ENCODE measurements around the gene PPP2R5C.

PPP2R5C gene

GRCh38 chr14:101945171-101945570, 183.7 kb downstream of the PPP2R5C start:
- no peak for TF ChIP-seq CTCF (IDR thresholded peaks at IDR 0.05; ENCODE audit: low read depth, low read length, poor library complexity, severe bottlenecking)
- no peak for TF ChIP-seq EZH2phosphoT487 (IDR thresholded peaks at IDR 0.05; ENCODE audit: borderline replicate concordance, low read length)
- H3F3A ChIP-seq (ENCODE audit: control insufficient read depth, insufficient read depth): 0 out of 2 replicates have a peak, but pooled peaks cover 2% of the 10 kb centered on the region
- H3K4me2 ChIP-seq (ENCODE audit: low read length): no peak overlapping the region
- peaks cover 3% of the 10 kb centered on the region for H3K36me3 ChIP-seq (ENCODE audit: control insufficient read depth, low read length)
- no peaks in the 10 kb centered on the region for H3K27me3 ChIP-seq (ENCODE audit: control insufficient read depth, low read length)
- peaks cover 20% of the 10 kb centered on the region for H3K79me2 ChIP-seq (ENCODE audit: control insufficient read depth, low read length)
- peaks cover 8% of the 10 kb centered on the region for H3K4me1 ChIP-seq (ENCODE audit: control insufficient read depth, low read length)
- H3K9me3 ChIP-seq (ENCODE audit: control insufficient read depth, insufficient read depth, low read length): no peaks in the 10 kb centered on the region
- no peak overlapping the region for H3K4me3 ChIP-seq (ENCODE audit: low read length)
- H4K20me1 ChIP-seq (ENCODE audit: control insufficient read depth, insufficient read depth, low read depth, low read length): no peaks in the 10 kb centered on the region
- H3K27ac ChIP-seq (ENCODE audit: low read depth, low read length): no peak overlapping the region
- no peaks in the 10 kb centered on the region for H3K9me2 ChIP-seq (replicated peaks; ENCODE audit: control insufficient read depth, low read length)

GRCh38 chr14:101947577-101947903, 186.0 kb downstream of the PPP2R5C start:
- Histone ChIP-seq H3K4me1 (ENCODE audit: control insufficient read depth, low read length) (peaks cover 8% of the 10 kb centered on the region), H4K20me1 (ENCODE audit: control insufficient read depth, insufficient read depth, low read depth, low read length) (no peaks in the 10 kb centered on the region), H3K4me3 (ENCODE audit: low read length) (peak overlapping the region; percentile 100), H3K9me2 (replicated peaks; ENCODE audit: control insufficient read depth, low read length) (no peaks in the 10 kb centered on the region), H3K4me2 (ENCODE audit: low read length) (peak overlapping the region; percentile 93), H3F3A (ENCODE audit: control insufficient read depth, insufficient read depth) (0 out of 2 replicates have a peak, but pooled peaks cover 2% of the 10 kb centered on the region), H3K27me3 (ENCODE audit: control insufficient read depth, low read length) (no peaks in the 10 kb centered on the region), H3K9me3 (ENCODE audit: control insufficient read depth, insufficient read depth, low read length) (no peaks in the 10 kb centered on the region), H3K36me3 (ENCODE audit: control insufficient read depth, low read length) (peaks cover 3% of the 10 kb centered on the region), H3K27ac (ENCODE audit: low read depth, low read length) (peak overlapping the region; percentile 73), H3K79me2 (ENCODE audit: control insufficient read depth, low read length) (peaks cover 21% of the 10 kb centered on the region)
- TF ChIP-seq CTCF (IDR thresholded peaks at IDR 0.05; ENCODE audit: low read depth, low read length, poor library complexity, severe bottlenecking) (no peak), EZH2phosphoT487 (IDR thresholded peaks at IDR 0.05; ENCODE audit: borderline replicate concordance, low read length) (no peak)

- Histone ChIP-seq H3K4me1 (ENCODE audit: control insufficient read depth, low read length) (peaks cover 8% of the 10 kb centered on the region), H3K27ac (ENCODE audit: low read depth, low read length) (peak overlapping the region; percentile 73), H4K20me1 (ENCODE audit: control insufficient read depth, insufficient read depth, low read depth, low read length) (no peaks in the 10 kb centered on the region), H3K4me3 (ENCODE audit: low read length) (peak overlapping the region; percentile 100), H3K4me2 (ENCODE audit: low read length) (peak overlapping the region; percentile 93), H3K79me2 (ENCODE audit: control insufficient read depth, low read length) (peaks cover 21% of the 10 kb centered on the region), H3K36me3 (ENCODE audit: control insufficient read depth, low read length) (peaks cover 3% of the 10 kb centered on the region), H3F3A (ENCODE audit: control insufficient read depth, insufficient read depth) (0 out of 2 replicates have a peak, but pooled peaks cover 2% of the 10 kb centered on the region), H3K9me3 (ENCODE audit: control insufficient read depth, insufficient read depth, low read length) (no peaks in the 10 kb centered on the region), H3K9me2 (replicated peaks; ENCODE audit: control insufficient read depth, low read length) (no peaks in the 10 kb centered on the region), H3K27me3 (ENCODE audit: control insufficient read depth, low read length) (no peaks in the 10 kb centered on the region)
- no peak for TF ChIP-seq EZH2phosphoT487 (IDR thresholded peaks at IDR 0.05; ENCODE audit: borderline replicate concordance, low read length)
- no peak for TF ChIP-seq CTCF (IDR thresholded peaks at IDR 0.05; ENCODE audit: low read depth, low read length, poor library complexity, severe bottlenecking)
These were observed 186.6 kb downstream of the PPP2R5C start for GRCh38 chr14:101947904-101948665.

All from DOHH2 (cell line).